NCI-H1436 (cell line): ENCODE data around the gene CACNA2D3.

ENCODE experiments used
- DNase-seq: peaks from one replicate; lab custom pipeline; 2025; lab: John Stamatoyannopoulos, UW

CACNA2D3 gene

GRCh38 chr3:54374214-54374852 lies 252.0 kb downstream of the CACNA2D3 start:
- no peak for DNase-seq

GRCh38 chr3:54376142-54376807 lies 253.9 kb downstream of the CACNA2D3 start:
- DNase-seq = no peak

- no peak for DNase-seq
Measured at GRCh38 chr3:54376939-54377578, 254.7 kb downstream of the CACNA2D3 start.

- no peak for DNase-seq
Measured at GRCh38 chr3:54378184-54378583, 255.8 kb downstream of the CACNA2D3 start.

- DNase-seq = no peak
Measured at GRCh38 chr3:54384279-54384678, 261.9 kb downstream of the CACNA2D3 start.

GRCh38 chr3:54390582-54390981 lies 268.2 kb downstream of the CACNA2D3 start:
- DNase-seq = no peak

- DNase-seq = no peak
Measured at GRCh38 chr3:54393150-54393549, 270.8 kb downstream of the CACNA2D3 start.

GRCh38 chr3:54408328-54408727 lies 286.0 kb downstream of the CACNA2D3 start:
- no peak for DNase-seq

- DNase-seq = peak; percentile 73
Measured at GRCh38 chr3:54421943-54422342, 299.6 kb downstream of the CACNA2D3 start.

- DNase-seq = no peak
Measured at GRCh38 chr3:54424292-54424691, 301.9 kb downstream of the CACNA2D3 start.

- DNase-seq = no peak
Measured at GRCh38 chr3:54426381-54426780, 304.0 kb downstream of the CACNA2D3 start.

- no peak for DNase-seq
Measured at GRCh38 chr3:54427501-54427900, 305.1 kb downstream of the CACNA2D3 start.

GRCh38 chr3:54427941-54428871 lies 305.9 kb downstream of the CACNA2D3 start:
- peak; percentile 58 for DNase-seq

GRCh38 chr3:54432975-54433374 lies 310.6 kb downstream of the CACNA2D3 start:
- DNase-seq = no peak

GRCh38 chr3:54433846-54434245 lies 311.5 kb downstream of the CACNA2D3 start:
- no peak for DNase-seq

GRCh38 chr3:54434756-54435155 lies 312.4 kb downstream of the CACNA2D3 start:
- no peak for DNase-seq

GRCh38 chr3:54437271-54437670 lies 314.9 kb downstream of the CACNA2D3 start:
- DNase-seq = no peak

GRCh38 chr3:54443561-54444161 lies 321.3 kb downstream of the CACNA2D3 start:
- no peak for DNase-seq

- no peak for DNase-seq
Measured at GRCh38 chr3:54445630-54446029, 323.3 kb downstream of the CACNA2D3 start.

GRCh38 chr3:54447427-54447826 lies 325.1 kb downstream of the CACNA2D3 start:
- no peak for DNase-seq

- no peak for DNase-seq
Measured at GRCh38 chr3:54454806-54455205, 332.5 kb downstream of the CACNA2D3 start.

- no peak for DNase-seq
Measured at GRCh38 chr3:54458357-54458756, 336.0 kb downstream of the CACNA2D3 start.
